ENCODE measurements around the gene TGFBR1.

TGFBR1 gene

GRCh38 chr9:99101271-99101670, 3.6 kb upstream of the TGFBR1 start:
- peaks cover 23% of the 10 kb centered on the region for H3K4me1 Mint-ChIP-seq

GRCh38 chr9:99101812-99102211, 3.1 kb upstream of the TGFBR1 start:
- Mint-ChIP-seq H3K27ac (no peak overlapping the region), H3K4me1 (peaks cover 27% of the 10 kb centered on the region), H3K4me3 (peak overlapping the region in 1 of 3 experiments; percentile 38)

More at GRCh38 chr9:99101271-99101670, 3.6 kb upstream of the TGFBR1 start:
- no peak for TF ChIP-seq CTCF (IDR thresholded peaks at IDR 0.05; ENCODE audit: unreplicated experiment in 3 of 3)
- no peaks in the 10 kb centered on the region for H3K27me3 Mint-ChIP-seq (ENCODE audit: low read depth)
- H3K27ac Mint-ChIP-seq, result no peak overlapping the region
- no peaks in the 10 kb centered on the region for H3K36me3 Mint-ChIP-seq (ENCODE audit: low read depth)
- no peak overlapping the region for H3K4me3 Mint-ChIP-seq
- peaks cover 10% of the 10 kb centered on the region for H3K9me3 Mint-ChIP-seq

GRCh38 chr9:99103054-99103895, 1.6 kb upstream of the TGFBR1 start:
- H3K36me3 Mint-ChIP-seq (ENCODE audit: low read depth), result no peaks in the 10 kb centered on the region
- no peak for TF ChIP-seq CTCF (IDR thresholded peaks at IDR 0.05; ENCODE audit: unreplicated experiment in 3 of 3)

More at GRCh38 chr9:99101812-99102211, 3.1 kb upstream of the TGFBR1 start:
- Mint-ChIP-seq H3K36me3 (ENCODE audit: low read depth) (no peaks in the 10 kb centered on the region), H3K27me3 (ENCODE audit: low read depth) (no peaks in the 10 kb centered on the region), H3K9me3 (peaks cover 10% of the 10 kb centered on the region)
- no peak for TF ChIP-seq CTCF (IDR thresholded peaks at IDR 0.05; ENCODE audit: unreplicated experiment in 3 of 3)

GRCh38 chr9:99103901-99104458, 933 bp upstream of the TGFBR1 start:
- Mint-ChIP-seq H3K4me1 (peaks cover 47% of the 10 kb centered on the region), H3K9me3 (peaks cover 6% of the 10 kb centered on the region), H3K36me3 (ENCODE audit: low read depth) (no peaks in the 10 kb centered on the region), H3K27me3 (ENCODE audit: low read depth) (no peaks in the 10 kb centered on the region), H3K27ac (peak overlapping the region; percentile 57 to 81 (median 80)), H3K4me3 (peak overlapping the region; percentile 86 to 89 (median 88))
- TF ChIP-seq CTCF (IDR thresholded peaks at IDR 0.05; ENCODE audit: unreplicated experiment in 3 of 3), result no peak

More at GRCh38 chr9:99103054-99103895, 1.6 kb upstream of the TGFBR1 start:
- Mint-ChIP-seq H3K27ac (peak overlapping the region; percentile 57 to 81 (median 80)), H3K27me3 (ENCODE audit: low read depth) (no peaks in the 10 kb centered on the region), H3K9me3 (peaks cover 10% of the 10 kb centered on the region), H3K4me1 (peaks cover 40% of the 10 kb centered on the region), H3K4me3 (peak overlapping the region; percentile 86 to 89 (median 88))

GRCh38 chr9:99105152-99106043, 485 bp downstream of the TGFBR1 start:
- Mint-ChIP-seq H3K4me3 (peak overlapping the region; percentile 77 to 85 (median 83)), H3K36me3 (ENCODE audit: low read depth) (no peaks in the 10 kb centered on the region), H3K27ac (peak overlapping the region; percentile 45 to 76 (median 59)), H3K4me1 (peaks cover 55% of the 10 kb centered on the region), H3K9me3 (no peaks in the 10 kb centered on the region), H3K27me3 (ENCODE audit: low read depth) (no peaks in the 10 kb centered on the region)
- TF ChIP-seq CTCF (IDR thresholded peaks at IDR 0.05; ENCODE audit: unreplicated experiment in 3 of 3), result no peak
